K562 (cell line): Measurements from ENCODE around the gene ATXN1. TPM values are rescaled to one million over a fixed set of nuclear protein-coding genes. Genes with fewer than 3 reads are reported as not detected.

Source experiments
- CCNT2 ChIP-seq: IDR thresholded peaks from 2 replicates; pipeline ENCODE4 v1.6.1; 2011; ENCODE audit warnings: borderline replicate concordance, low read depth, mild to moderate bottlenecking, moderate library complexity, mixed read lengths, low read length; ENCODE audit not compliant: insufficient read length; ENCODE audit errors: extremely low read depth
- DPF2 ChIP-seq: fragments of 450-650 bp; IDR thresholded peaks from 2 replicates; pipeline ENCODE4 v1.6.1; 2016
- MEIS2 ChIP-seq: fragments of 450-650 bp; IDR thresholded peaks from 2 replicates; pipeline ENCODE4 v1.6.1; 2014; ENCODE audit warnings: mild to moderate bottlenecking; ENCODE audit not compliant: partially characterized antibody
- NR2C2 ChIP-seq, 2 experiments: fragments of 200-800 bp in 1 of 2; sonication (Bioruptor generic) in 1 of 2; sonication (generic) in 1 of 2; formaldehyde crosslinking in 1 of 2; IDR thresholded peaks; 2 replicates each; pipeline versions ENCODE4 v1.6.1 to v1.8.0; 2016 to 2022; ENCODE audit warnings: mild to moderate bottlenecking in 1 of 2, missing compliant biosample characterization in 1 of 2, missing genetic modification characterization in 1 of 2, missing genetic modification reagents in 1 of 2
- polyA plus RNA-seq, 8 experiments: library from polyadenylated mRNA; depleted of rRNA in 4 of 8; stranded (reverse) in 5 of 8; unstranded in 3 of 8; fragments of >200 nt; fragmentation: Nextera tagmentation in 2 of 8; fragmentation: Illumina TruSeq in 1 of 8; extraction: Ambion mirVana in 2 of 8; extraction: Trizol in 1 of 8; gene quantifications; 2 replicates each; pipeline versions ENCODE4 v1.2.1 to v1.2.3, GENCODE V29; 2011 to 2014; ENCODE audit warnings: inconsistent platforms in 1 of 8, missing spikeins in 1 of 8
- total RNA-seq, 7 experiments: library from RNA; depleted of rRNA in 6 of 7; stranded (reverse); fragments of >200 nt in 6 of 7; fragmentation: Illumina TruSeq in 2 of 7; extraction: Trizol in 2 of 7; gene quantifications; 2 replicates each; pipeline versions ENCODE4 v1.2.1 to v1.2.3, GENCODE V29; 2011 to 2021; ENCODE audit warnings: low replicate concordance in 1 of 7
- TF ChIP-seq, protein P1 (sequence below), 2 experiments: IDR thresholded peaks in 1 of 2; conservative IDR thresholded peaks in 1 of 2; 2 replicates each; pipeline ENCODE4 v1.6.1; 2016; ENCODE audit warnings: low read depth in 2 of 2, mild to moderate bottlenecking in 1 of 2, missing compliant biosample characterization in 1 of 2, missing genetic modification characterization in 1 of 2, moderate library complexity in 1 of 2
- TF ChIP-seq, protein P2 (sequence below), 3 experiments: IDR thresholded peaks in 2 of 3; conservative IDR thresholded peaks in 1 of 3; 2 replicates each; pipeline ENCODE4 v1.5.1; 2011 to 2012; ENCODE audit warnings: low read length in 3 of 3, mild to moderate bottlenecking in 3 of 3, control low read depth in 2 of 3, improper control_type of control experiment in 1 of 3, inconsistent platforms in 1 of 3, low read depth in 1 of 3, mixed read lengths in 1 of 3, moderate library complexity in 1 of 3; ENCODE audit not compliant: insufficient read depth in 2 of 3

Gene ATXN1
- total and polyA plus RNA-seq, 9 of the 15 experiments (the other 6 are each of a cell fraction or from before 2014, with no cell fraction given) = under 0.01 to 1.2 (median 0.58) TPM

DNA sequence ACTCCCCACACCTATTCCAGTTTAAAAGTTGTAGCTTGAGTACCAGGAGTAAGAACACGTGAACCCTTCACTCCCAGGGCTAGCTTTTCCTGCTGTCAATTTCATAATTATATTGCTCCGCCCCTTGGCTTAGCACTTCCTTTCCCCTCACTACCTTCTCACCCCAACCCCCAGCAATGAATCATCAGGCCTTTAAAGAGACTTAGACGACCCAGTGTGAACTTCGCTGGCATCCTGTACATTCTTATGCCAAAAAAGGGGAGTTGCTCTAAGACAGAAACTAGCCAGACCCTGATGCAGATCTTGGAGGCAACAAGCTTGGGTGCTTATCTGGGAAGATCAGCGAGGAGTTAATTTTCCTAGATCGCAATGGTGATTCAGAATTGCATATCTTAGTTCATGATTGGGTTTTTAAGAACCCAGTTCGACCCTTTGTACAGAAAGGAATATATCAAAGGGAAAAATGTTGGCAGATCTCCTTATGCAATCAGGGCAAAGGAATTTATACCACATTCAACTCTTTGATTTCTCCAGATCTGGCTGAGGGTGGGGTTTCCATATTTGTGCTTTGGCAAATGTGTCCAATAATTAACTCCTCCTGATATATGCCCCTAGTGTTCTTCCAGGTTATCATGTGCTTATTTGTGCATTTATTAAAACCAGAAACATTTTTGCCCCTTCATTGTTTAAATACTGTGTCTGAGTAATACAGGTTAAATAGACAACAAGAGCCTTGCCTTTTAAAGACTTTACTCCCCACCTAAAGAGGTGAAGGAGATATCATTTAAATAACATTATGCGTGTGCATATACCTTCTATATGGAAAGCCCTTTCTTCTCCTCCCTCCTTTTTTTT, 8.1 kb upstream of the ATXN1 start (continued):
- TF ChIP-seq, protein P1, sequence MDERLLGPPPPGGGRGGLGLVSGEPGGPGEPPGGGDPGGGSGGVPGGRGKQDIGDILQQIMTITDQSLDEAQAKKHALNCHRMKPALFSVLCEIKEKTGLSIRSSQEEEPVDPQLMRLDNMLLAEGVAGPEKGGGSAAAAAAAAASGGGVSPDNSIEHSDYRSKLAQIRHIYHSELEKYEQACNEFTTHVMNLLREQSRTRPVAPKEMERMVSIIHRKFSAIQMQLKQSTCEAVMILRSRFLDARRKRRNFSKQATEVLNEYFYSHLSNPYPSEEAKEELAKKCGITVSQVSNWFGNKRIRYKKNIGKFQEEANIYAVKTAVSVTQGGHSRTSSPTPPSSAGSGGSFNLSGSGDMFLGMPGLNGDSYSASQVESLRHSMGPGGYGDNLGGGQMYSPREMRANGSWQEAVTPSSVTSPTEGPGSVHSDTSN (CRISPR knock-in tag; IDR thresholded peaks at IDR 0.05; ENCODE audit: low read depth) = no peak
- TF ChIP-seq, protein P1 (tag; conservative IDR thresholded peaks at IDR 0.05; ENCODE audit: low read depth) = peak; percentile 81
- no peak for TF ChIP-seq NR2C2 (CRISPR knock-in tag; IDR thresholded peaks at IDR 0.05)
- TF ChIP-seq NR2C2 (tag; IDR thresholded peaks at IDR 0.05) = 0 out of 2 replicates have a peak, but pooled peaks have one; percentile 32
- TF ChIP-seq MEIS2 = peak; percentile 63
- TF ChIP-seq CCNT2 = no peak
- TF ChIP-seq DPF2 = peak; percentile 69
- TF ChIP-seq, protein P2, sequence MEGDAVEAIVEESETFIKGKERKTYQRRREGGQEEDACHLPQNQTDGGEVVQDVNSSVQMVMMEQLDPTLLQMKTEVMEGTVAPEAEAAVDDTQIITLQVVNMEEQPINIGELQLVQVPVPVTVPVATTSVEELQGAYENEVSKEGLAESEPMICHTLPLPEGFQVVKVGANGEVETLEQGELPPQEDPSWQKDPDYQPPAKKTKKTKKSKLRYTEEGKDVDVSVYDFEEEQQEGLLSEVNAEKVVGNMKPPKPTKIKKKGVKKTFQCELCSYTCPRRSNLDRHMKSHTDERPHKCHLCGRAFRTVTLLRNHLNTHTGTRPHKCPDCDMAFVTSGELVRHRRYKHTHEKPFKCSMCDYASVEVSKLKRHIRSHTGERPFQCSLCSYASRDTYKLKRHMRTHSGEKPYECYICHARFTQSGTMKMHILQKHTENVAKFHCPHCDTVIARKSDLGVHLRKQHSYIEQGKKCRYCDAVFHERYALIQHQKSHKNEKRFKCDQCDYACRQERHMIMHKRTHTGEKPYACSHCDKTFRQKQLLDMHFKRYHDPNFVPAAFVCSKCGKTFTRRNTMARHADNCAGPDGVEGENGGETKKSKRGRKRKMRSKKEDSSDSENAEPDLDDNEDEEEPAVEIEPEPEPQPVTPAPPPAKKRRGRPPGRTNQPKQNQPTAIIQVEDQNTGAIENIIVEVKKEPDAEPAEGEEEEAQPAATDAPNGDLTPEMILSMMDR (IDR thresholded peaks at IDR 0.05 in 2 of 3, conservative IDR thresholded peaks at IDR 0.05 in 1 of 3; ENCODE audit: insufficient read depth in 2 of 3, low read depth in 1 of 3, low read length in 3 of 3) = no peak
